CD14-positive monocyte (primary cell): ENCODE data around the gene PATL2. TPM values are rescaled to one million over a fixed set of nuclear protein-coding genes. Genes with fewer than 3 reads are reported as not detected.

Experiments
- DNase-seq, 3 donors: peaks; one replicate each; pipeline ENCODE4 v3.0.0-alpha.2; 2011 to 2022
- H2AFZ ChIP-seq: 2 replicates; pipeline ENCODE4 v1.6.0; 2012; ENCODE audit warnings: mild to moderate bottlenecking, low read depth, low read length, inconsistent platforms; ENCODE audit not compliant: insufficient read depth, poor library complexity, severe bottlenecking
- H3K27ac ChIP-seq, 2 donors: 1 replicate in 1 of 2; 2 replicates in 1 of 2; pipeline ENCODE4 v1.5.1; 2012 to 2013; ENCODE audit warnings: low read length in 2 of 2, control low read depth in 1 of 2, inconsistent platforms in 1 of 2, low read depth in 1 of 2, mild to moderate bottlenecking in 1 of 2
- H3K27me3 ChIP-seq, 2 donors: one replicate each; pipeline versions ENCODE4 v1.6.0 to v1.6.1; 2011 to 2013; ENCODE audit warnings: low read length in 2 of 2; ENCODE audit not compliant: control insufficient read depth in 2 of 2, insufficient read depth in 2 of 2
- H3K36me3 ChIP-seq, 2 donors: replicated peaks in 1 of 2; 1 replicate in 1 of 2; 2 replicates in 1 of 2; pipeline versions ENCODE4 v1.5.1 to v1.6.1; 2012 to 2013; ENCODE audit warnings: low read length in 2 of 2, control low read depth in 1 of 2, inconsistent platforms in 1 of 2, mild to moderate bottlenecking in 1 of 2; ENCODE audit not compliant: insufficient read depth in 2 of 2, control insufficient read depth in 1 of 2
- H3K4me1 ChIP-seq, 2 donors: 1 replicate in 1 of 2; 2 replicates in 1 of 2; pipeline versions ENCODE4 v1.5.1 to v1.6.1; 2012 to 2013; ENCODE audit warnings: low read length in 2 of 2, control low read depth in 1 of 2, inconsistent platforms in 1 of 2, mild to moderate bottlenecking in 1 of 2, moderate library complexity in 1 of 2; ENCODE audit not compliant: insufficient read depth in 2 of 2, control insufficient read depth in 1 of 2
- H3K4me2 ChIP-seq: replicated peaks from 2 replicates; pipeline ENCODE3; 2012; ENCODE audit warnings: low read length, moderate library complexity, mild to moderate bottlenecking; ENCODE audit not compliant: poor library complexity, severe bottlenecking; ENCODE audit errors: extremely low read depth
- H3K4me3 ChIP-seq, 3 experiments: fragments of 200-600 bp in 1 of 3; sonication (generic) in 1 of 3; replicated peaks in 1 of 3; 1 replicate in 2 of 3; 2 replicates in 1 of 3; pipeline ENCODE4 v1.5.1; 2011 to 2013; ENCODE audit warnings: low read length in 3 of 3, mild to moderate bottlenecking in 3 of 3, control low read depth in 2 of 3, low read depth in 2 of 3, inconsistent platforms in 1 of 3, moderate library complexity in 1 of 3
- H3K79me2 ChIP-seq: 2 replicates; pipeline ENCODE4 v1.6.0; 2012; ENCODE audit warnings: mild to moderate bottlenecking, control low read depth, inconsistent platforms, low read length, moderate library complexity; ENCODE audit not compliant: insufficient read depth
- H3K9ac ChIP-seq: 2 replicates; pipeline ENCODE4 v1.6.0; 2017; ENCODE audit warnings: low read length, mild to moderate bottlenecking; ENCODE audit not compliant: insufficient read depth, poor library complexity, severe bottlenecking
- H3K9me3 ChIP-seq, 2 donors: replicated peaks in 1 of 2; 1 replicate in 1 of 2; 2 replicates in 1 of 2; pipeline versions ENCODE4 v1.5.1 to v1.6.1; 2012 to 2013; ENCODE audit warnings: low read length in 2 of 2, control low read depth in 1 of 2; ENCODE audit not compliant: control insufficient read depth in 1 of 2, insufficient read depth in 1 of 2
- H4K20me1 ChIP-seq: 2 replicates; pipeline ENCODE4 v1.6.0; 2012; ENCODE audit warnings: mild to moderate bottlenecking, low read length, control low read depth, moderate library complexity; ENCODE audit not compliant: insufficient read depth
- H3K27ac Mint-ChIP-seq, 7 donors: one replicate each; pipeline ENCODE4 v1.8.0; 2020; ENCODE audit warnings: mild to moderate bottlenecking in 7 of 7, mixed read lengths in 7 of 7, moderate library complexity in 6 of 7, inconsistent platforms in 2 of 7
- H3K27me3 Mint-ChIP-seq, 3 donors: one replicate each; pipeline ENCODE4 v1.8.0; 2021 to 2022; ENCODE audit warnings: low read depth in 3 of 3, mild to moderate bottlenecking in 3 of 3, mixed read lengths in 3 of 3, moderate library complexity in 3 of 3, inconsistent platforms in 1 of 3
- H3K36me3 Mint-ChIP-seq, 2 donors: one replicate each; pipeline ENCODE4 v1.8.0; 2020; ENCODE audit warnings: mixed read lengths in 2 of 2, inconsistent platforms in 1 of 2, mild to moderate bottlenecking in 1 of 2
- H3K4me1 Mint-ChIP-seq: one replicate; pipeline ENCODE4 v1.8.0; 2020; ENCODE audit warnings: mild to moderate bottlenecking, mixed read lengths
- H3K4me3 Mint-ChIP-seq, 2 donors: one replicate each; pipeline ENCODE4 v1.8.0; 2020; ENCODE audit warnings: mild to moderate bottlenecking in 2 of 2, mixed read lengths in 2 of 2, moderate library complexity in 1 of 2
- H3K9me3 Mint-ChIP-seq, 7 donors: one replicate each; pipeline ENCODE4 v1.8.0; 2020 to 2022; ENCODE audit warnings: mixed read lengths in 7 of 7, mild to moderate bottlenecking in 6 of 7, moderate library complexity in 6 of 7, inconsistent platforms in 2 of 7
- CTCF ChIP-seq: fragments of 200-600 bp; IDR thresholded peaks from one replicate; pipeline ENCODE4 v1.8.0; 2022; ENCODE audit warnings: antibody characterized with exemption, mild to moderate bottlenecking
- WGBS: methylation state at CpG from one replicate; pipeline ENCODE4 v1.1.5; 2013; ENCODE audit warnings: missing lambda C conversion rate; ENCODE audit not compliant: insufficient coverage; 5-methylcytosine and 5-hydroxymethylcytosine counted together
- intact Hi-C, 2 donors: fragments of 100-400 bp; cut with micrococcal nuclease; formaldehyde crosslinking; loops; one replicate each; pipeline versions ENCODE4 v1.15.0 to v1.15.1; 2023
- polyA plus RNA-seq, 3 donors: library from polyadenylated mRNA; depleted of rRNA in 1 of 3; unstranded in 2 of 3; stranded (reverse) in 1 of 3; fragments of 300-500 nt in 2 of 3; fragments of >200 nt in 1 of 3; fragmentation: Illumina TruSeq in 2 of 3; gene quantifications; 1 replicate in 2 of 3; 2 replicates in 1 of 3; pipeline ENCODE4 v1.2.3, GENCODE V29; 2012 to 2021

The PATL2 gene
- polyA plus RNA-seq, 3 donors: 1.8 to 14.4 (median 1.9) TPM

- no peaks in the 10 kb centered on the region for H3K9me3 Mint-ChIP-seq
- H3K4me1 ChIP-seq: peaks cover 0 to 3% of the 10 kb centered on the region in 2 donors
- DNase-seq: peak in 1 of 3 donors; percentile 12
- H3K4me2 ChIP-seq: no peak overlapping the region
- H4K20me1 ChIP-seq: peaks cover 73% of the 10 kb centered on the region
- peaks cover 10% of the 10 kb centered on the region for H3K4me1 Mint-ChIP-seq
- H3K27me3 ChIP-seq: no peaks in the 10 kb centered on the region
- H3K9ac ChIP-seq: no peak overlapping the region
- H3K9me3 ChIP-seq: no peaks in the 10 kb centered on the region
- no peak overlapping the region for H2AFZ ChIP-seq
- WGBS: no CpG with 5 or more reads among the region's 6 CpGs
- intact Hi-C loops: loop anchor here in 1 of 2 donors (10.0 kb wide), 1 partner anchor 60 kb away; no protein-coding TSS in a partner anchor
- peaks cover 86 to 98% of the 10 kb centered on the region in 2 donors for H3K36me3 ChIP-seq
- no peak overlapping the region for H3K4me3 Mint-ChIP-seq
- peaks cover 0 to 1% (median 0%) of the 10 kb centered on the region in 3 donors for H3K27me3 Mint-ChIP-seq
- H3K27ac Mint-ChIP-seq: peak overlapping the region in 4 of 7 donors; percentile 20 to 79 (median 52)
- peaks cover 57% of the 10 kb centered on the region for H3K79me2 ChIP-seq
- no peak overlapping the region for H3K4me3 ChIP-seq
- peaks cover 61 to 94% of the 10 kb centered on the region in 2 donors for H3K36me3 Mint-ChIP-seq
- TF ChIP-seq CTCF: no peak
- peak overlapping the region in 1 of 2 donors; percentile 44 for H3K27ac ChIP-seq
Observed at GRCh38 chr15:44654858-44655257, 56.3 kb downstream of the PATL2 start.

GRCh38 chr15:44647637-44648036 lies 63.5 kb downstream of the PATL2 start:
- peaks cover 94% of the 10 kb centered on the region for H4K20me1 ChIP-seq
- Mint-ChIP-seq H3K4me1 (peaks cover 9% of the 10 kb centered on the region), H3K27me3 (no peaks in the 10 kb centered on the region), H3K4me3 (no peak overlapping the region), H3K9me3 (peaks cover 0 to 7% (median 0%) of the 10 kb centered on the region in 7 donors), H3K36me3 (peaks cover 72 to 88% of the 10 kb centered on the region in 2 donors), H3K27ac (peak overlapping the region in 1 of 7 donors; percentile 10)
- H3K27ac ChIP-seq: no peak overlapping the region
- no peak overlapping the region for H3K9ac ChIP-seq
- no peaks in the 10 kb centered on the region for H3K4me1 ChIP-seq
- H3K4me2 ChIP-seq: no peak overlapping the region
- DNase-seq: no peak
- peaks cover 84% of the 10 kb centered on the region for H3K79me2 ChIP-seq
- intact Hi-C loops: no loop called here
- no peak overlapping the region for H2AFZ ChIP-seq
- no peak for TF ChIP-seq CTCF
- H3K4me3 ChIP-seq: no peak overlapping the region
- H3K9me3 ChIP-seq: no peaks in the 10 kb centered on the region
- H3K27me3 ChIP-seq: no peaks in the 10 kb centered on the region
- H3K36me3 ChIP-seq: peaks cover 68 to 99% of the 10 kb centered on the region in 2 donors
